NCI-H226 (cell line): Measurements from ENCODE around the gene FLRT1.

Experiments used
- DNase-seq: peaks from one replicate; pipeline ENCODE4 v3.0.0-alpha.2; 2015

The FLRT1 gene

DNA sequence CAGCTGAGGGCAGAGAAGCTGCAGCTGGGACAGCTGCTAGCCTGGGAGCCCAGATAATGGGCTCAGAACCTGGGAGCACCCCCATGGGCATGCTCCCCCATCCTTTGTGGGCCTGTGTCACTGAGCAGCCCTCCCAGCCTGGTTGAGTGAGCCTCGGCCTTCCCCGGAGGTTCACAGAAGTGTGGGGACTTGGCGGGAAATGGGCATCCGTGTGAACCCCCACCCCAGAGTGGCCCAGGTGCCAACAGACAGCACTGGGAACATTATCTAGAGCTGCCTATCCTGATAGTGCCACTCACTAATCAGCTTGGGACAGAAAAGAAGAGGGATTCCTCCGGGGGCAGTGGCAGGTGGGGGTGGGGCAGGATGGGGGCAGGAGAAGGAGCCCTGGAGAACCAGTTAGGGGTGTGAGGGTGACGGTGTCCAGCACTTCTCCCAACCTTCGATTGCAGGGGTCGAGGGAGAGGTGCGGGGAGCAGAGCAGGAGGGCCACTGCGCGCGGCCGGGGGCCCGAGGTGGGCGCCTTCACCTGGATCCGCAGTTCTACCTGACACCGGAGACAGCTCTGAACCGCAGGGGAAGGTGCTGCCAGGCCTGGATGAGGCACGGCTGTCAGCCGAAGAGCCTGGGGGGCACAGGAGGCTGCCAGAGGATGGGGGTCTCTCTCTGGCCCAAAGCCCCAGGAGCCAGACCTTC lies 33.1 kb downstream of the FLRT1 start:
- no peak for DNase-seq

DNA sequence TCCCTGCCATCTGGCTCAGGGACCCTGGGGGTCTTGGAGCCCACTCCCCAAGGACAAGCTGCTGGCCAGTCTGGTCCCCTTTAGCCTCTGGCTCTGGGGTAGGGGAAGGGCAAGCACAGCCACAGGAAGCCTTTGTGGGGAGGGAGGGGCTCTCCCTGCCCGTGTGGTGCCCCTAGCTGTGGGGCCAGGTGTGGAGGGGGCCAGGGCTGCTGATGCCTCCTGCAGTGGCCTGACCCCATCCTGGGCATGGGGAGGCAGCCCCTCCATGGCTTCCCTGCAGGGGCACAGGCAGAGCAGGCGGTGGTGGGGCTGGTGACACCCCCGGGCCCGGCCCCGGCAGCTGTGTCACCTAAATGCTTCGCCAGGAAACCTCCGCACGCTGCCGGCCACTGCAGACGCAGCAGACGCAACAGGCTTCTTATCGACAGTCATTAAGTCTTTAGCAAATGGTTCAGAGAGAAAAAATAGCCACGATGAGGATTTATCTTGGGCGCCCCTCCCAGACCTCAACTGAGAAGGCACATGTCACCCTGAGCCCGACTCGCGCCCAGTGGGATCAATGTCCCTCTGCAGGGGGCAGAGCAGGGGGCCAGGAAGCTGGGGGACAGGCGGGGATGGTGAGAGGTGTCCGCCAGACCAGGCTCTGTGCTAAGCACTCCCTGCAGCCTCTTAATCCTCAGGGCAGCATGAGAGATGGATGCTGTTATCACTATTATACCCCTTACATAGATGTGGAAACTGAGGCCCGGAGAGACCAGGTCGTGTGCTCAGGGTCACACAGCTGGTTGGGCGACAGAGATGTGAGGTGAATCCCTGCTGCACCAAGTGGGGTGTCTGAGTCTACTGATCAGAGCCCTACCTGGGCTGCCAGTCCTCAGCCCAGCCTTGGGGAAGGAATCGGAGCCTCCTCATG lies 33.9 kb downstream of the FLRT1 start:
- no peak for DNase-seq

DNA sequence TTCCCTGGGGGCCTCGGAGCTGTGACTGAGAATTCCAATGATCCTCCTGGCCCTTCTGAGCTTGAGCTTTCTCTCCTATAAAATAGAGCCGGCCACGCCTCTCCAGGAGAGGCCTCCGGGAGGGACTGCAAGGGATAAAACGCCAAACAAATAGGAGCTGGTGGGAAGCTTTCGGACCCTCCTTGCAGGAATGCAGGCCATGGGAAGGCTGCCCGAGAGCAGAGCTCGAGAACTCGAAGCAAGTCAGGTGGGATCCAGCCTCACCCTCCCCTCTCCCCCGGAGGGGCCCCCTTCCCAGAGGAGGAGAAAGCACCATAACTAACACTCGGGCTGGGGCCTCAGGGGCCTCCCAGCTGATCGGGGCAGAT lies 34.6 kb downstream of the FLRT1 start:
- no peak for DNase-seq

DNA sequence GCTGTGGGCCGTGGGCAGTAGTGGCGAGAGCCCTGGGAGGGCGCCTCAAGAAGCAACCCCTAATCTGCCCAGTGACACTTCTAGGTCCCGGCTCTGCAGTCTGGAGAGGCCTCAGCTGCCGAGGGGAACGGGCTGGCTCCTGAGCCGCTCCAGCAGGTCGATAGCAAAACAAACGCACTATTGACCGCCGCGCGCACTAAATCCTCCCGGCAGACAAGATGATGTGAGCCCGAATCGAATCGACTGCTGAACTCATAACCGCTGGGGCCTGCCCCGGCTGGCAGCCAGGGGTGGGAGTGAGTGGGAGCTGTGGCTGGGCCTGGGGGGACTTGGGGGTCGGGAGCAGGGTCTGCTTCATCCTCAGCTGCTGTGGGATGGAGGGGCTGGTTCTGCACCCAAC lies 36.1 kb downstream of the FLRT1 start:
- DNase-seq, result no peak

DNA sequence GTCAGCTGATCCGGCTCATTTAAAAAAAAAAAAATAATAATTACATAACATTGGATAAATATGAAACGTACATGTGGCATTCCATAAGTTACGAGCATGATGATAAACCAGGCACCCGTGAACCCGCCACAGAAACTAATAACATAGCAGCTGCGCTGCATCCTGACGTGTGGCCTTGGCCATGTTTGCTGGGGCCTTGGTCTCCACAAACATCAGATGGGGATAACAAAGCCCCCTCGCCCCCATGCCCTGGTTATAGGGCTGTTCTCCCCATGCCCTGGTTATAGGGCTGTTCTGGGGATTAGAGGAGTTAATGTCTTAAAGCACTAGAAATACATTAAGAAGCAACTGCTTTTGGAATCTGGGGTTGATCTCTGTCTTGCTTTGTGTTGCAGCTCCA lies 36.7 kb downstream of the FLRT1 start:
- no peak for DNase-seq

DNA sequence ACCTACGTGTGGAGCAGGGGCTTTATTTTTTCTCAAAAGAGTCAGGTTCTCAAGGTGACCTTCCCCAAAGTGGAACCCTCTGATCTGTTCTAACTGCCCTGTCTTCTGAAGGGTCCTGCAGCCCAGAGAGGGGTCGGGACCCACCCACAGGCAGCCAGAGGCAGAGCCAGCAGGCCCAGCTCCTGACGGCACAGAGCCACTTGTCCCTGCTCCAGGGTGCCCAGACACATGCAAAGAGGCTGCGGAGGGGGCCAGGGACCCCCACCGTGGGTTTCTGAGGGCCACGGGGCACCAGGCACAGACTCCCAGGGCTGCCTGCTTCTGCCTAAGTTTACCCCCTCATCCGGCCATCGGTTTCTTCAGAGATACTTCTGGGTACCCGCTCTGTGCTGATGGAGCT lies 37.1 kb downstream of the FLRT1 start:
- no peak for DNase-seq

DNA sequence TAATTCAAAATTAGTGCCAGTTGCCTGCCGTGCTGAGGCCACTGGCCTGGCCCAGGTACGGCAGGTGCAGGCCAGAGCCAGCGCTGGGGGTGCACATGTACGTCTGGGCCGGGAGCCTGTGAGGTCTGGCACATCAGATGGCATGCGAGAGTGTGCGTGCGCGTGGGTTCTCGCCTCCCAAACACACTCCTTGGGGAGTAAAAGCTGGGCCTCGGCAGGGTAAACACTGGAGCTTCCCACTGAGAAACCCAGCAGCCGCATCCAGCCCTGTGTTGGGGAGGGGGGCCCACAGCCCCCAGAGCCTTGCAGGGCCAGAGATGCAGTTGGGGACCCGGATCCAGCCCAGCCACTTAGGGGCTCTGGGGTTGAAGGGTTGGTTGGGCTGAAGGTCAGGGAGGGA lies 37.8 kb downstream of the FLRT1 start:
- DNase-seq, result no peak

DNA sequence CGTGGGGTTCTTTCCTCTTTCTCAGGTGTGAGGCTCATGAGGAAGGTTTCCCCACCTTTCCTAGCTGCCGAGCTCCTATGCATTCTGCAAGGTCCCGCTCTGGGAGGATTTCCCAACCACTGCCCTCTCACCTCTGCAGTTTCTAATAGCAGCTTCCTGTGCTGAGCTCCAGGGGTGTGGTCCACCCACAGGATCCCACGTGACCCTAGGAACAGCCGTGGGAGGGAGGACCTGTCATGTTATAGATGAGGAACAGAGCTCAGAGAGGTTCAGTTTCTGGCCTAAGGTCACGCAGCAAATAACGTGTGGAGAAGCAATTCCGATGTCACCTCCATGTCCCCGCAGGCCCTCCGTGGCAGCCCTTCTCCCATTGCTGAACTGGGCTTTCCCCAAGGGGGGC lies 38.5 kb downstream of the FLRT1 start:
- peak; percentile 45 for DNase-seq

DNA sequence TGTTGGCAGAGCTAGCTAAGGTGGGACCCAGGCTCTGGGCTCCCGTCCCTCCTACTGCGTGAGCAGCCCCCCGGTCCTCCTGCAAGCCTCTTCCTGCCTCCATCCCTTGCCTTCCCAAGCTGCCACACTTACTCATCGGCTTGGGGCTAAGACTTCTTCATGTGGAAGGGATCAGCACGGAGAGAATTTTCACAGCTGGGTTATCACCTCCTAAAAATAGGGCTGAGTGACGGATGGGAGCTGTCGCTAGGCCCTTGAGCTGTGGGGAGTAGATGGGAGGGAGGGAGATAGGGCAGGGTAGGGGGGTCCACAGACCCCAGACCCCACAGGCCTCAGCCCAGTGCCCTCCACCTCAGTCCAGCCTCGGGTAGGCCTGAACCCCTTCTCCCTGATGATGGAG lies 41.0 kb downstream of the FLRT1 start:
- DNase-seq, result no peak

DNA sequence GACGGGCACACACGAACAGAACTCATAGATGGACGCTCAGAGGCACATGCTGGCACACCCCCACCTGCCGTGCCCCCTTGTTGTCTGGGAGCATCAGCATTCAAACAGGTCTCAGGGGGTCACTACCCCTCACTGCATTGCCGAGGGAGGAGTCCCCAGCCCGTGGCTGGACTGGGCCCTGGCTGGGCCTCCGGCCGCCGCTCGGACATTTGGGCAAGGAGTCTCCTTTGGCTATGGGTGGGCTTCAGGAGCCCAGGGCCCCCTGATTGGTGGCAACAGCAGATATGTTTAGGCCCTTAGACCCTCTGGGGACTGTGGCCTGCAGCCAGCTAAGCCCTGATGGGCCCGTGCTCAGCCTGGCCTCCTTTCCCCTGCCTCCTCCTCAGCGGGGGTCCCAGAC lies 41.9 kb downstream of the FLRT1 start:
- no peak for DNase-seq

DNA sequence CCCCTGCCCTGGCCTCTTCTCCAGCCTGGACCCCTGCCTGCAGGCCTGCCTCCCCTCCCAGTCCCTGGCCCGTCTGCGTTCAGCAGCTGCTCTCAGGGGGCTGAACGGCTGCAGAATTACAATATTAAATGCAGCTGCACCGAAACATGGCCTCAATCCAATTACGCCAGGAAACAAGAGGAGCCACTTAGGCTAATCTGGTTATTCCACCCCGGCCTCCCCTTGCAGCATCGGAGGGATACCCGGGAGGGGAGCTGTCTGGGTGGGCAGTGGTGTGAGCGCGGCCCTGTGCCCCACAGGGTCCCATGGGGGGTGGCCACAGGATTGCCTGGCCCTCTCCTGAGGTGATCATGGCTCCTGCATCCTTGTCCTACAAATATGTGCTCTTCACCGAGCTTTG lies 42.6 kb downstream of the FLRT1 start:
- DNase-seq, result no peak

DNA sequence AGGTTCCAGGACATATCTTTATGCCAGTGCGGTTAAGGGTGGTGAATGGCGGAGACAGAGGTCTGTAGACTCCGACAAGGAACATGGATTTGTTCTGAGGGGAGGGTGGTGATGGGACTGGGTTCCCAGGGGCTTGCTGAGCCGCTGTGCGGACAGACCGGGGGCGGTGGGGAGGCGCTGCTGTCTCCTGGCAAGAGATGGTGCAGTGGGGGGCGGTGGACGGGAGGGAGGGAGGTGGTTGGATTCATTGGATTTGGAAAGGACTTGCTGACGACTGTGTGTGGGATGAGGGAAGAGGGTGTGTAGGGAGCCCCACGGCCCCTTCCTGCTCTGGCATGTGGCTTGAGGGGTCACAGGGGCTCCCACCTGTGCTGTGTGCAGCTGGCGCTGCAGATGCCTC lies 43.2 kb downstream of the FLRT1 start:
- DNase-seq, result no peak

DNA sequence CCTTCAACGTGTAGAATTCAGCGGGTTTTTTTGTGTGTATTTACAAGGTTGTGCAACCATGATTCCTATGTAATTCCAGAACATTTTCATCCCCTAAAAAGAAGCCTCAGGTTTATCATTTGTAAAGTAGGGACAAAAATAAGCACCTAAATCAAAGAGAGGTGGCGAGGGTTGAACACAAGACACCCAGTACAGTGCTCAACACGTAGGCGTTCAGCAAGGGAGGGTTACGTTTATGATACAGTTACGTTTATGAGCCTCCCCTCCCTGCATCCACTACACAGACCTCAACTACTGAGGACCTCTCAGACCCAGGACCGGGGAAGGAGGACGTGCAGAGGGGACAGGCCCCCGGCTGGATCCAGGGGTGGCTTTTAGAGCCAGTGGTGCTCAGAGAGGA lies 44.7 kb downstream of the FLRT1 start:
- DNase-seq, result no peak

DNA sequence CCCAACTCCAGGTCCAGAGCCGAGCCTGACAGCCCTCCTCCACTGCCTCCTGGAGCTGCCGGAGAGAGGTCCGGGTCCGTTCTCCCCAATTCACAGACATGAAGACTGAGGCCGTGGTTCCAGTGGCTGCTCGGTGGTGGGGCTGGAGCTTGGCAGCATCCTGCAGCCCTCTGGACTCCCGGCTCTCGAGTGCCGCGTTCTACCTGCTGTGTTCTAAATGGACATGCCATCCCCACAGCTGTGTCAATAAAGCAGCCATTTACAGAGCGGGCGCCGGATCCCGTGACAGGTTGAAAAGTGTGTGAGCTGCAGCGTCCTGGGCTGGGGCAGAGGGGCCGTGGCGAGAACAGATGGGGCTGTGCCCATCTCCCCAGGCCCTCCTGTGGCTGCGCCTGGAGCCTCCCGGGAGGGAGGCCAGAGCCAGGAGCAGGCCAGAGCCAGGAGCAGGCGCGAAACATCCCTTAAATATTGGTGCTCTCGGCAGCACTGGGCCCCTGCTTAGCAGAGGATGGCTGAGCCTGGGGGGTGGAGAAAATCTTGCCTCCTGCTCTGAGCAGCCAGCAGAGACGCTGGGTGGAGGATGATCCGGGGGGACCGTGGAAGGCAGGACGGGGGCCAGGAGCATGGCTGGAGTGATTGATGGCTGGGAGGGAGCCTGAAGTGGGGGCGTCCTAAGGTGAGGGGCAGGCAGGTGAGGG lies 46.2 kb downstream of the FLRT1 start:
- no peak for DNase-seq

DNA sequence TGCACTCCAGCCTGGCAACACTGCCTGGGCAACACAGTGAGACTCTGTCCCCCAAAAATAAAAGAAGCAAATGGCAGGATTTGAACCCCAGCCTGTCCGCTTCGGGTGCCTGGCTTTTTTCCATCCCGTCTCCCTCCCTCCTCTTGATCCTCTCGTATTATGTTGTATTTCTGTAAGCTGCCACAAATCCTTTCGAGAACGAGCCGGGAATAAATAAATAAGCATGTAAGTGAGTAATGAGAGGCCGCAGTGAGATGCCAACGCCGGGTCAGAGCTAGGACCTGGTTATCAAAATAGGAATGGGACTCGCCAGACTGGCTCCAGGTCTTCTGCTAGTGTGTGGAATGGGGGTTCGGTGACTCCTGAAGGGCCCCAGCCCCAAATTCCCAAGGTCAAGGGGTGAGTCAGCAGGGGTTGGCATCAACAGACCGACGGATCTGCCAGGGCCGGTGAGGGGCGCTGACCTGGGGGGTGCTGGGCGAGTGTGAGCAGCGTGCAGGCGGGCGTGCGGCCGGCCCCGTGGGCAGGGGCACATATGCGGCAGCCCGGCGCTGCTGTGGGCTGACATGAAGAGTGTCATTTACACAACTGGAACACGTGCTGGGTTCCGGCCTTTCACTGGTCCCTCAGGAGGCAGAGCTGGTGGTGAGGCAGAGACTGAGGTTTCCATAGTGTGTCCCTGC lies 47.8 kb downstream of the FLRT1 start:
- DNase-seq, result no peak

DNA sequence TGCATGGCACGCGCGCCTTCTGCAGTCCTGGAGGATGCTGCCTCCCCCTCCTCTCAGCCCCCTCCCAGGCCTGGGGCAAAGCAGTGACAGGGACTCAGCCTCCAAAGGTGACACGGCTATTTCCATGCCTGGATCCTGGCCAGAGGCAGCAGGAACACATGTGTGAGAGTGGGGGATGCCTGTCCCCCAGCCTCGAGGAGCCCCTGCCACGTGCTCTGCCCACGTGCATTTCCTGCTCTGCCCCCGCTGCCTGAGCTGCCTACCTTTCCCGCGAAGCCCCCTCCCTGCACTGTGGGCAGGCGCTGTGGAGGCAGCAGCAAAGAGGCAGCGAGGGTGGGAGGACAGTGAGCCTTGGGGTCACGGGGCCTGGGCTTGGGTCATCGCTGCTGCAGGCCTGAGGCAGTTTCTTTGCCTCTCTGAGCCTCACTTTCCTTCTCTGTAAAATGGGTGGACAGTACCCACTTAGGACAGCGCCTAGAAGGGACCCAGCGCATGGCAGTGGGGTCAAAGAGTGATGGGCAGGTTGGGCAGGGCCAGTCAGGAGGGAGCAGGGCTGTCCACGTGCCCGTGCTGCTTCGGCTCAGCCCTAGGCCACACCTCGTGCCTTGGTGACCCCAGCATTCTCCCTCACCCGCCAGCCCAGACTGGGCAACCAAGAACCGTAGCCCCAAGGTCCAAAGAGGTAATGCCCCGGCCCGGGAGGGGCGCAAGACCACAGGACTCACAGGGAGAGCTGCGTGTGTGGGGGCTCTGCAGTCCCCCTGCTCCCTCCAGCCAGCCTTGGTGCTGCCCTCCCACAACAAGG lies 48.6 kb downstream of the FLRT1 start:
- DNase-seq, result no peak

DNA sequence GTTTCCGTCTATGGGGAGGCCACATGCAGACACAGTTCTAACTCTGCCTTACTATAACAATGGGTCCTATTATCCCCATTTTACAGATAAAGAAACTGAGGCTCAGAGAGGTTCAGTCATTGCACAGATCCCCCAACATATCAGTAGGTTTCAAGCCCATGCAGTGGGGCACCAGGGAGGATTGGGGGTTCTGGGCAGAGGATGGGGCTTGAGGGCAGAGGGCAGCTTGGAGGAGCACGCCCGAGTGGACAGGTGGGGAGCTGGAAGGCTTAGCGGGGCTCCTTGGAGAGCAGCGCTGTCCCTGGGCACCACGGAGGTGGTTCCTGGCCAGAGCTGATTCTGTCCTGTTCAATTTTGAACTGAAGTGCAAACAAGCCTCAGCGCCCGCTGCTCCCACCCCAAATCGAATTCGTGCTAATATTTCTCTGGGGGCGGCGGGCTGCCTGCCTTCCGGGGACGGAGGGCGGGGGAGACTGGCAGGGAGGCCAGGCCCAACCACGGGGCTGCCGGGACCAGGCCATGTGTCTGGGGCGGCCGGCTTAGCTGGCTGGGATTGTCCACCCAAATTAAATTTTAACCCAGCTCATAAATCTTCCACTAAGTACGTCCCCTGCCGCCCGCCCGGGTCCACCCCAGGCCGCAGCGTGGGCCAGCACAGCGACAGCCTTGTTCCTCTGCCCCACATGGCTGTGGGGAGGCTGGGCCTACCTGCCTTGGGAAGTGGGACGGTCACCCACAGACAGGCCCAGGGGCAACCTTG lies 49.4 kb downstream of the FLRT1 start:
- no peak for DNase-seq
